Measurements from ENCODE around the gene ARHGEF2.

DNA sequence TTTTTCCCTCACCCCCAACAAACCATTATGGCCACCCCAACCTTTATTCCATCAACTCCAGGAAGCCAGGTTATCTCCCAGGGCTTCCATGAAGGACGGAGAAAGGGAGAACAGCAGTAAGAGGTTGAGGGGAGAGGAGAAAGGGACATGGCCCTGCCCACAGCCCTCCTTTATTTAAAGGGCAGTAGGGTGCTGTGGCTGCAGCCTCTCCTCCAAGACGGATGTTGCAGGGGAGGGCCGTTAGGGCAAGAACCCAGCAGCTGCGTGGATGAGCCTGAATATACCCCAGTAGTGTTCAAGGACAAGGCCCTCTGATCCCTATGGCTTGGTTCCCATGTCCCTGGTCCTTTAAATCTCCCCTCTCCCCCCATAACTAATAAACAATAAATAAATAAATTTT is 31.1 kb downstream of the ARHGEF2 start:
- TF ChIP-seq, protein P1, sequence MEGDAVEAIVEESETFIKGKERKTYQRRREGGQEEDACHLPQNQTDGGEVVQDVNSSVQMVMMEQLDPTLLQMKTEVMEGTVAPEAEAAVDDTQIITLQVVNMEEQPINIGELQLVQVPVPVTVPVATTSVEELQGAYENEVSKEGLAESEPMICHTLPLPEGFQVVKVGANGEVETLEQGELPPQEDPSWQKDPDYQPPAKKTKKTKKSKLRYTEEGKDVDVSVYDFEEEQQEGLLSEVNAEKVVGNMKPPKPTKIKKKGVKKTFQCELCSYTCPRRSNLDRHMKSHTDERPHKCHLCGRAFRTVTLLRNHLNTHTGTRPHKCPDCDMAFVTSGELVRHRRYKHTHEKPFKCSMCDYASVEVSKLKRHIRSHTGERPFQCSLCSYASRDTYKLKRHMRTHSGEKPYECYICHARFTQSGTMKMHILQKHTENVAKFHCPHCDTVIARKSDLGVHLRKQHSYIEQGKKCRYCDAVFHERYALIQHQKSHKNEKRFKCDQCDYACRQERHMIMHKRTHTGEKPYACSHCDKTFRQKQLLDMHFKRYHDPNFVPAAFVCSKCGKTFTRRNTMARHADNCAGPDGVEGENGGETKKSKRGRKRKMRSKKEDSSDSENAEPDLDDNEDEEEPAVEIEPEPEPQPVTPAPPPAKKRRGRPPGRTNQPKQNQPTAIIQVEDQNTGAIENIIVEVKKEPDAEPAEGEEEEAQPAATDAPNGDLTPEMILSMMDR (IDR thresholded peaks at IDR 0.05; ENCODE audit: poor library complexity): no peak
- TF ChIP-seq EZH2phosphoT487 (IDR thresholded peaks at IDR 0.05; ENCODE audit: low read depth, severe bottlenecking, unreplicated experiment): no peak

Measured in hepatocyte (in vitro differentiated cells).